Heart left ventricle (tissue), 16 donors: ENCODE measurements around the gene SPTLC2. TPM values are rescaled to one million over a fixed set of nuclear protein-coding genes. Genes with fewer than 3 reads are reported as not detected.

Experiments used
- ATAC-seq, 4 donors: fragments of 200-7000 bp; cut with Tn5 transposase; one replicate each; pipeline ENCODE4 v1.9.1; 2020 to 2022; ENCODE audit warnings: moderate library complexity in 4 of 4, mild to moderate bottlenecking in 3 of 4, moderate number of reproducible peaks in 1 of 4
- DNase-seq, 5 donors: peaks; one replicate each; pipeline ENCODE4 v3.0.0-alpha.2; 2020
- H3K27ac ChIP-seq, 12 donors: fragments of 200-600 bp; sonication (generic) in 4 of 12; one replicate each; pipeline versions ENCODE4 v1.5.0 to v1.8.0; 2016 to 2022; ENCODE audit warnings: mild to moderate bottlenecking in 2 of 12
- H3K27me3 ChIP-seq, 9 donors: fragments of 200-600 bp; sonication (generic) in 2 of 9; one replicate each; pipeline versions ENCODE4 v1.5.1 to v1.8.0; 2016 to 2022; ENCODE audit warnings: mild to moderate bottlenecking in 3 of 9
- H3K36me3 ChIP-seq, 9 donors: fragments of 200-600 bp; sonication (generic) in 2 of 9; one replicate each; pipeline versions ENCODE4 v1.5.0 to v1.8.0; 2018 to 2022; ENCODE audit warnings: mild to moderate bottlenecking in 2 of 9
- H3K4me1 ChIP-seq, 12 donors: fragments of 200-600 bp; sonication (generic) in 4 of 12; one replicate each; pipeline versions ENCODE4 v1.5.0 to v1.8.0; 2016 to 2022; ENCODE audit warnings: mild to moderate bottlenecking in 3 of 12
- H3K4me3 ChIP-seq, 12 donors: fragments of 200-600 bp; sonication (generic) in 4 of 12; one replicate each; pipeline versions ENCODE4 v1.5.0 to v1.8.0; 2017 to 2022; ENCODE audit warnings: mild to moderate bottlenecking in 9 of 12, moderate library complexity in 4 of 12
- H3K9me3 ChIP-seq, 12 donors: fragments of 200-600 bp; sonication (generic) in 4 of 12; one replicate each; pipeline versions ENCODE4 v1.5.0 to v1.8.0; 2016 to 2022; ENCODE audit warnings: mild to moderate bottlenecking in 1 of 12
- POLR2A ChIP-seq, 2 donors: fragments of 450-650 bp; IDR thresholded peaks; one replicate each; pipeline ENCODE4 v1.6.1; 2017; ENCODE audit warnings: antibody characterized with exemption in 2 of 2, mild to moderate bottlenecking in 2 of 2, moderate library complexity in 2 of 2
- WGBS, 4 donors: extraction: QIAGEN DNeasy Blood & Tissue Kit in 2 of 4; methylation state at CpG; one replicate each; pipeline versions ENCODE4 v1.1.5 to v1.1.7; 2013 to 2018; 5-methylcytosine and 5-hydroxymethylcytosine counted together
- intact Hi-C, 10 donors: fragments of 100-400 bp; cut with DNase I; formaldehyde crosslinking; loops; one replicate each; pipeline versions ENCODE4 v1.11.1 to v1.14.2; 2022
- polyA plus RNA-seq, 2 donors: library from polyadenylated mRNA; stranded (reverse); fragments of 200-250 nt; gene quantifications; one replicate each; pipeline ENCODE4 v1.2.3, GENCODE V29; 2013
- total RNA-seq, 9 donors: library from RNA; depleted of rRNA in 2 of 9; stranded (reverse); fragments of >200 nt in 2 of 9; fragmentation: NEBNext Ultra II Directional in 3 of 9; extraction: Animal tissue kit (Norgen Biotek cat#: 25700) in 3 of 9; gene quantifications; one replicate each; pipeline versions ENCODE4 v1.1.0 to v1.2.4, GENCODE V29; 2016 to 2023
- TF ChIP-seq, protein P1 (sequence below), 12 donors: fragments of 200-600 bp; sonication (generic) in 4 of 12; IDR thresholded peaks; one replicate each; pipeline versions ENCODE4 v1.5.0 to v1.8.0; 2018 to 2022; ENCODE audit warnings: antibody characterized with exemption in 12 of 12, mild to moderate bottlenecking in 5 of 12
- donor health status: ischemic (EF 13 %, LVEDD 7.1; RV severe dilation, severe dysfunction).
- donor health status: healthy with polysubstance abuse.
- donor health status: DM: no; HTN: yes; CAD: no.
- donor health status: DM: no; HTN: no; CAD: no.
- donor health status: ischemic (EF 25% LVEDD 6.9; RV normal size, moderate dysfunction).
- donor health status: ischemic (EF 25% LVEDD 5.7; RV mildly dilated, moderate dysfunction).
- donor health status: healthy.
- donor health status: DM: yes; HTN: yes; CAD: no.
- donor health status: ischemic (EF 35%, LVEDD 5.7; RV mildly dilated, moderate dysfunction).
- donor health status: nonischemic (EF 11% LVEDD 7.7; RV severe dilation, severe dysfunction).
- donor health status: DM: yes; HTN: yes; CAD: no.
- donor health status: PGD.
- donor health status: ischemic (EF 29% LVEDD 5.4; RV normal size, mild dysfunction).
- donor health status: nonischemic (EF 23%, LVEDD 6.1; RV moderate dilation, normal function).

SPTLC2 gene
- total and polyA plus RNA-seq, 11 donors, result 3.8 to 25.2 (median 11.2) TPM

DNA sequence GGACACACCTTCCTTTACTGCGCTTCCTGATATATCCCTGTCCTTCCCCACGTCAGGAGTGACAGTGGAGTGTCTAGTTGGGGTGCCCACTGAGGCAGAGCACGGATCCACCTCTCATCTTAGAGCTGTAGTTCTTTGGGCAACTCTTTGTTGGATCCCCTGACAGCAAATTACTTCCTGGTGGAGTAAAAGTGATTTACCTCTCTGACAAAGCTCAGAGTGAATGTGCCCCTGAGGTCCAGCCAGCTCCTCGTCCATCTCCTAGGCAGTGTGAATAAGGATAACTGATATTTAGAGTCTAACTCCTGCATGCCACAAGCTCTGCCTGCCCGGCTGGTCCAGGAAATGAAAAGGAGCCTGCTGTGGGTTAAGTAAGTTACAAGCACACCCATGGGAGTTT lies 142.5 kb downstream of the SPTLC2 start:
- H3K4me3 ChIP-seq, result no peak overlapping the region
- H3K27ac ChIP-seq, result no peak overlapping the region
- no peaks in the 10 kb centered on the region for H3K9me3 ChIP-seq
- DNase-seq, result no peak
- no peak for TF ChIP-seq POLR2A (IDR thresholded peaks at IDR 0.05)
- TF ChIP-seq, protein P1, sequence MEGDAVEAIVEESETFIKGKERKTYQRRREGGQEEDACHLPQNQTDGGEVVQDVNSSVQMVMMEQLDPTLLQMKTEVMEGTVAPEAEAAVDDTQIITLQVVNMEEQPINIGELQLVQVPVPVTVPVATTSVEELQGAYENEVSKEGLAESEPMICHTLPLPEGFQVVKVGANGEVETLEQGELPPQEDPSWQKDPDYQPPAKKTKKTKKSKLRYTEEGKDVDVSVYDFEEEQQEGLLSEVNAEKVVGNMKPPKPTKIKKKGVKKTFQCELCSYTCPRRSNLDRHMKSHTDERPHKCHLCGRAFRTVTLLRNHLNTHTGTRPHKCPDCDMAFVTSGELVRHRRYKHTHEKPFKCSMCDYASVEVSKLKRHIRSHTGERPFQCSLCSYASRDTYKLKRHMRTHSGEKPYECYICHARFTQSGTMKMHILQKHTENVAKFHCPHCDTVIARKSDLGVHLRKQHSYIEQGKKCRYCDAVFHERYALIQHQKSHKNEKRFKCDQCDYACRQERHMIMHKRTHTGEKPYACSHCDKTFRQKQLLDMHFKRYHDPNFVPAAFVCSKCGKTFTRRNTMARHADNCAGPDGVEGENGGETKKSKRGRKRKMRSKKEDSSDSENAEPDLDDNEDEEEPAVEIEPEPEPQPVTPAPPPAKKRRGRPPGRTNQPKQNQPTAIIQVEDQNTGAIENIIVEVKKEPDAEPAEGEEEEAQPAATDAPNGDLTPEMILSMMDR (IDR thresholded peaks at IDR 0.05), result no peak
- no peak for ATAC-seq
- no peaks in the 10 kb centered on the region for H3K27me3 ChIP-seq
- peaks cover 0 to 16% (median 11%) of the 10 kb centered on the region in 9 donors for H3K36me3 ChIP-seq
- 62 to 73% (median 66%) methylated on average over 5 of the region's 5 CpGs for WGBS, 4 donors
- H3K4me1 ChIP-seq, result peaks cover 0 to 5% (median 0%) of the 10 kb centered on the region in 12 donors
- intact Hi-C loops, result no loop called here

DNA sequence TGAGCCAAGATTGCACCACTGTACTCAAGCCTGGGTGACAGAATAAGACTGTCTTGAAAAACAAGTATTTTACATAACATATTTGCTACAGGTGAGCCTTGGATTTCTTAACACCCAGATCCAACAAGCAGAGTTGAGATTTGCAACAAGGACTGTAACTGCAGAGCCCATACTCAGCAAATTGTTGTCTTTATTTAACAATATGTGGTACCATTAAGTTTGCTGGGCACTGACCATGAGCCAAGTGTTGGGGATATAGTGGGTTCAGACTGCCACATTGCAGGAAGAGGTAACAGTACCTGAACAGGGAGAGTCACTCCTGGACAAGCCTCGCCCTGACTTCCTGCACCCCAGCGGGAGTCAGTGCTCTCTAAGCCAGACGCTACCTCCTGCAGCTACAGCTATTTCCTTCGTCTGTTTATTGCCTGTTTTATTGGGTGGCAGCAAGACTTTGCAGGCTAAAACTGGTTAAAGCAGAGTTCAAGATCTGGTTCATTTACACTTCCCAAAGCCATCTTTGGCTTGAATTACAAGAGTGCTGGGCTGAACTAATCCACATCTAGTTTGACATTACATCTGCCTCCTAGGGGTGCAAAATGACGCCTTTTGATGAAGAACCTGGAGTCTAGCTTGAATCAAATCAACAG lies 146.1 kb downstream of the SPTLC2 start:
- Histone ChIP-seq H3K4me3 (no peak overlapping the region), H3K27me3 (no peaks in the 10 kb centered on the region), H3K27ac (no peak overlapping the region), H3K36me3 (peaks cover 8 to 52% (median 47%) of the 10 kb centered on the region in 9 donors), H3K4me1 (peaks cover 0 to 5% (median 0%) of the 10 kb centered on the region in 12 donors), H3K9me3 (no peaks in the 10 kb centered on the region)
- no peak for ATAC-seq
- DNase-seq, result no peak
- no peak for TF ChIP-seq POLR2A (IDR thresholded peaks at IDR 0.05)
- TF ChIP-seq, protein P1 (IDR thresholded peaks at IDR 0.05), result no peak
- WGBS, 4 donors, result 80 to 92% (median 90%) methylated on average over 4 to 5 of the region's 5 CpGs
- intact Hi-C loops, result no loop called here

DNA sequence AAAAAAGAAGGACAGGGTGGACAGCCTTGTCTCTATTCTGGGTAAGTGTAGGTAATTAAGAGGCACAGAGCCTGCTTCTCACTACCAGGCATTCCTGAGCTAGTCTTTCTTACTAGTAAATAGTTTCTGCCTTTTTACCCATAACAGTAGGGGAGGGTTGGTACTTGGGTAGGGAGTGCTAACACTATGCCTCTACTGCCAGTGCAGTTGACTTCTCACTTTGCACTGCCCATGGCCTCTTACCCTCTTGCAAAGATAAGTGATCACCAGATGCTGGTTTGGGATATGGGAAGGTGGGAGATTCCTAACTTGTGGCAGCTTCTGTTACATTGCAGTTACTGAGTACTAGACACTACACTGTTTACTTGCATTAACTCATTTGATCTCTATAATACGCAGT lies 146.9 kb downstream of the SPTLC2 start:
- ATAC-seq (no peak), DNase-seq (no peak)
- WGBS, 4 donors, result 79 to 99% (median 90%) methylated on average over 1 of the region's 1 CpG
- Histone ChIP-seq H3K4me1 (peaks cover 0 to under 1% (median 0%) of the 10 kb centered on the region in 12 donors), H3K27ac (no peak overlapping the region), H3K9me3 (no peaks in the 10 kb centered on the region), H3K4me3 (no peak overlapping the region), H3K27me3 (no peaks in the 10 kb centered on the region), H3K36me3 (peaks cover 9 to 60% (median 55%) of the 10 kb centered on the region in 9 donors)
- TF ChIP-seq POLR2A (IDR thresholded peaks at IDR 0.05), result no peak
- TF ChIP-seq, protein P1 (IDR thresholded peaks at IDR 0.05), result no peak
- intact Hi-C loops, result loop anchor here in 1 of 10 donors (10.0 kb wide), 1 partner anchor 235 kb away; the partner anchor contains the start of genes ALKBH1 and SLIRP

DNA sequence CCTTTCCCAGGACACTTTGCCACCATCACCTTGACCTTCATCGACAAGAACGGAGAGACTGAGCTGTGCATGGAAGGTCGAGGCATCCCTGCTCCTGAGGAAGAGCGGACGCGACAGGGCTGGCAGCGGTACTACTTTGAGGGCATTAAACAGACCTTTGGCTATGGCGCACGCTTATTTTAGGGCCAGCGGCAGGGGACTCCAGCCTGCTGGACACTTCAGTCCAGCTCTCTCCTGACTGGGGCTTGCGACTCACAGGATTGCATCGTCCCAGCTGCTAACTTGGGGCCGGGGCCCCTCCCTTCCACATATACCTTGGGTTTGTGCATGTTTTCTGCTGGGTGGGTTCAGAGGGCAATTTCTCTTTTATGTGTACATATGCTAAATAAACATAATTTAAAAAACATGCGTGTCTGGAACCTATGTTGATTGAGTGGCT lies 147.4 kb downstream of the SPTLC2 start:
- intact Hi-C loops, result loop anchor here in 1 of 10 donors (10.0 kb wide), 1 partner anchor 236 kb away; the partner anchor contains the start of genes ALKBH1 and SLIRP
- Histone ChIP-seq H3K27ac (no peak overlapping the region), H3K27me3 (no peaks in the 10 kb centered on the region), H3K4me1 (no peaks in the 10 kb centered on the region), H3K4me3 (no peak overlapping the region), H3K9me3 (no peaks in the 10 kb centered on the region), H3K36me3 (peaks cover 11 to 64% (median 59%) of the 10 kb centered on the region in 9 donors)
- TF ChIP-seq POLR2A (IDR thresholded peaks at IDR 0.05), result no peak
- TF ChIP-seq, protein P1 (IDR thresholded peaks at IDR 0.05), result no peak
- ATAC-seq (no peak), DNase-seq (no peak)
- 89 to 92% (median 91%) methylated on average over 14 of the region's 14 CpGs for WGBS, 4 donors
